Hypothalamus (tissue), 51 donors: ENCODE measurements around the gene EPHB1.

Experiments used
- DNase-seq, 51 donors: peaks; one replicate each; lab custom pipeline; 2025; lab: John Stamatoyannopoulos, UW

The EPHB1 gene

DNA sequence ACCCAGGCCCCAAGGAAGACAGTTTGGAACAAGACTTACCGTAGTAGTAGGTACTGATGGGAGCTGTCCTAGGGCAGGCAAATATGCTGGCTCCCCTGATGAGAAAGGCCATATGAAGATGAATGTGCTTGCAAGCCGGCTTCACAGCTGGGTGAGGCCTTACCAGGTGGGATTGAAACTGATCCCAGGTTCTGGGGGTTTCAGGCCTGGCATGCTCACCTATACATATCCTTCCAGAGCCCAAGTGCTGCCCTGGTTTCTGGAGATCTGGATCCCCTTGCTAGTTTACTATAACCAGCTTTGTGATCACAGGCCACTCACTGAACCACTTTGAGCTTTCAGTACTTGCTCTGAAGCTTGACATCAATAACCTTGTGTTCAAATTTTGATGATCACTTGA lies 274.3 kb downstream of the EPHB1 start:
- DNase-seq, result no peak

DNA sequence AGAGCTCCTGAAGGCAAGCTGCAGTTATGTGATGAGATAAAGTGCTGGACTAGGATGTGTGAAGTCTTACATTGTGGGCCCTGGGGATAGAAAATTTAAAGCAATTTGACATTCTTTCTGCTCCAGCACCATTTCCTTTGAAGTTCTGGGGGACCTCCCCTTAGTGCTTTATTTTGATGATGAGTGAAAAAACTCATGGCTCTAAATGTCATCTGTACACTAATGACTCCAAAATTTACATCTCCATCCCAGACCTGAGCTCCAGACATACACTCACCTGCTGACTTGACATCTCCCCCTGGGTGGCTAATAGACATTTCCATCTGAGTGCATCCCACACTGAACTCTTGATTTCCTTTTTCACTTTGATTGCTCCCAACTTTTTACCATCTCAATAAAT lies 276.4 kb downstream of the EPHB1 start:
- no peak for DNase-seq

- DNase-seq, result no peak
These were observed 277.4 kb downstream of the EPHB1 start for GRCh38 chr3:135072431-135072830.

- no peak for DNase-seq
These were observed 280.1 kb downstream of the EPHB1 start for GRCh38 chr3:135075157-135075556.

GRCh38 chr3:135076341-135076740 lies 281.3 kb downstream of the EPHB1 start:
- no peak for DNase-seq

DNA sequence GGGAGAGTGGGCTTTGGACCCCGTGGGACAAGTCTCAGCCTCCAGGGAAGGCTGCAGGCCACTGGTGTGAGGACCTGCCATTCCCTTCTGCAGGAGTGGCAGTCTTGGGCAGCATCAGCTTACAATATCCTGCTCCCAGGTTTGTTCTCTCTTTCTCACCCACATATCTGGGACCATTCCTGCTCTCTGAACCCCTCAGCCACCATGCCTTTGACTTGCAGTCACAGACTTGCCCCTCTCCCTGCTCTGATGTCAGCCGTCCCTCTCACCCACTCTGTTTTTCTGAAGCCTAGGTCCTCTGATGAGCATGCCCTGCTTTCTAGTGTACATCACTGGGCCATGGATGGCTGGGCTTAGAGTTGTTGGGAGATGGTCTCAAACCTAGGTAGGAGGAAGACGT lies 282.1 kb downstream of the EPHB1 start:
- no peak for DNase-seq

DNA sequence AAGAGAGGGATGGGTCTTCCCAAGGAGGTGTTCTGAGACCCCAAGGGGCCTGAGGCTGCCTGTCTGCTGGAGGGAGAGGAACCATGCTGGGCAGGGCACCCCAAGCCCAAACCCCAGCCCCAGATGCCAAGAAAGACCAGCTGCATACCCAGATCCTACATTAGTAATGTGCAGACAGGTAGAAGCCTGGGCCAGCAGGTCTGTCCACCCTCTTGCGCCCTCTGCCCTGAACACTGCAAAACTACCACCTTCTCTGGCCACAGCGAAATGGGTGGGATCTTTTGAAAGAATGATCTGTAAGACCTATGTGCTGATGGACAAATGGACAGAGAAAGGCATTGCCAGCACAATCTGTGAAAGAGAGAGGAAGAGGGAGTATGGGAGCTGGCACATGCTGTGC lies 283.2 kb downstream of the EPHB1 start:
- no peak for DNase-seq

DNA sequence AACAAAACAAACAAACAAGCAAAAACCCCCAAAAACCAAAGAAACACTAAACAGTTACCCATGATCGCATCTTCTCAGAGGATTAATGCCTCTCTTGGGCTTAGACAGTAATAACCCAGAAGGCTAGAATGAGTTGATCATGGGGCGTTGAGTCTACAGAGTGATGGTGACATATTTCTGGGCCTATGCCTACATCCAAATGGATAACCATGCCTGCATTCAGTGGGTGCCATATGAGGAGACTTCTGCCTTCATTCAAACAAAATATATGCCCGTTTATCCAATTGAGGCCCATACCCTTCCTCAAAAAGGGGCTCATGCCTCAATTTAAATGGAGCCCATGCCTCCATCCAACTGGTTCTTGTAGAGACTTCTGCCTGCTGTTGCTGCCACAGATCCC lies 284.0 kb downstream of the EPHB1 start:
- DNase-seq, result no peak

GRCh38 chr3:135081451-135081850 lies 286.4 kb downstream of the EPHB1 start:
- no peak for DNase-seq

DNA sequence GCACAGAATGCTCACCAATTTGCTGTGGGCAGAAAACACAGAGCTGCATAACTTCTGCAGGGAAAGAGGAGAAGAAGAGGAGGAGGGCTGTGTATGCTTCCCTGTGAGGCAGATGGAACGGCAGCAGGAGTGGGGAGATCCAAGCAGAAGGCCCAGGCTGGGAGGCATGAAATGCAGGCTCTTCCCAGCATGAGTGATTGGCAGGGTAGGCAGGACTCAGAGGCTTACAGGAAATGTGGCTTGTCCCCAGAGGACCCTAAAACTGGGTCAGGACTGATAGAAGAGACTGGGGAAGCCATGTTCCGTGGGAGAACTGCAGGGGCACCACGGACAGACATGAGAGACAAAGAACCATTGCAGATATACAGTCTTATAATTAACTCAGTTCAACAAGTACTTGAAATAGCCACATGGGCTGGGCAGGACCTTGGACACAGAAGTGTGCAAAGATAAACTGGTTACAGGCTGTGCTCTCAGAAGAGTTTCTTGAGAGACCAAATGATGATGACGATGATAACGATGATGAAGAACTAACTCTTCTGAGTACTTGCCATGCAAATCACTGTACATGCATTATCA lies 286.9 kb downstream of the EPHB1 start:
- DNase-seq, result no peak

DNA sequence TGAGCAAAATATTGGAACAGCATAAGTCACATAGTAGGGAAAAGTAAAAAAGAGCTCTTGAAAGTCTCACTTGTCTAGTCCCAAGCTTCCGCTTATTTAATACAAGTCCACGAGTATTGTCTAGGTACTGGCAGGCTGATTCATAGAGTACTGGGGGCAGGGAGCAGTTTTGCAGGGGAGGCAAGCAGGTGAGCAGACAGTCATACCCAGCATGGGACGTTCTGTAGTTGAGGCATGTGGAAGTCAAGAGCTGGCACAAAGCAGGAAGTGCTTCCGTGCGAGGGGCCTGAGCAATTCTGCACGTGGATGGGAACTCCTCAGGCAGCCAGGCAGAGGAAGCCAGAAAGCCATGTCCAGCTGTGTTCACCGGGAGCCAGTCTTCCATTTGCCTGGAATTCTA lies 287.6 kb downstream of the EPHB1 start:
- peak in 1 of 51 donors; percentile 18 for DNase-seq

DNA sequence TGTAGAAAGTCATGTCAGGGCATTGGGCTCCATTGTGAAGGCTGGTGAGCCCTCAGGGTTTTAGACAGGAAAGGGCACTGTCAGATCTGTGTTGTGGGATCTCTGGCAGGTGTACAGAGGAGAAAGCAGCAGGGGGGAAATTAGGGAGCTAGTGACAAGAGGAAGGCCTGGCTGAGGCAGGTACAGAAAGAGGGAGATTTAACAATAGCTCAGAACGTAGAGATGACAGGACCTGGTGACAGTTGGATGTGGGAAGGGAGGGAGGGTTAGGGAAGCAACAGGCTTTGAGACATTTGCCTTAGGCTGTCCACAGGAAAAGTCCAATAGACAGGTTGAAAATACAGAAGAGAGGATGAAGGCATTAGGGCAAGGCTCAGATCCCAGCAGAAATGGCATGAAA lies 288.1 kb downstream of the EPHB1 start:
- no peak for DNase-seq

DNA sequence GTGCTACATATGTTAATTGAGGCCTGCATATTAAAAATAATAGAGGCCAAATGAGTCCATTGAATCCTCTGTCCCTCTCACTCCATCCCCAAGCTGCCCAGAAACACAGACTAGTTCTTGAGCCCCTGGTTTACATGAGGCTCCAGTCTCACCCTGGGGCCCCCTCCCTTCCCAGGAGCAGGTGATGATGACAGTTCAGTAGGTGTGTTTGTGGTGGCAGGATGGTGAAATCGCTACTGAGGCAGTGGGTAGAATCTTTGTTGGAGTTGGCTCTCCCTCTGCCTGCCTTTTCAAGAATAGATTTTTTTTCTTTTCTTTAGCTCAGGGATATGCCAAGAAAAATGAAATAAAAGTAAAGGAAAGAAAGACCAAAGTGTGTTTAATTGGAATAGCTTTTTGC lies 288.7 kb downstream of the EPHB1 start:
- peak in 1 of 51 donors; percentile 21 for DNase-seq

GRCh38 chr3:135084405-135084804 lies 289.3 kb downstream of the EPHB1 start:
- DNase-seq, result no peak

DNA sequence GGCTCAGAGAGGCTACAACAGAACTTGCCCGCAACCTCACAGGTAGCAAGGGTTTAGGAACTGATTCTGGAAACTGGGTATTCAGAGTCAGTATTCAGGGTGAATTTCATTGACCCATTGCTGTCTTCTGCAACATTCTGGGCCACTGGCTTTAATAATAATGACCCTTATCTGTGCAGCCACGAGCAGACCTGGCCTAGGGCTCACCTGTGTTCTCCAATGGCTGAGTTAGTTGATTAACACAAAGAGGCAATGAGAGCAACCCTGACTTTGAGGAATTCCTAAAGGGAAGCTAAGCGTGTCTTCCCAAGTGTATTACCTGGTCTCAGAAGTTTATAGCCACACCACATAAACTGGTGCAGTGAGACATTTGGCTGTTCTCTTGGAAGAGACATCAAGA lies 289.9 kb downstream of the EPHB1 start:
- no peak for DNase-seq

DNA sequence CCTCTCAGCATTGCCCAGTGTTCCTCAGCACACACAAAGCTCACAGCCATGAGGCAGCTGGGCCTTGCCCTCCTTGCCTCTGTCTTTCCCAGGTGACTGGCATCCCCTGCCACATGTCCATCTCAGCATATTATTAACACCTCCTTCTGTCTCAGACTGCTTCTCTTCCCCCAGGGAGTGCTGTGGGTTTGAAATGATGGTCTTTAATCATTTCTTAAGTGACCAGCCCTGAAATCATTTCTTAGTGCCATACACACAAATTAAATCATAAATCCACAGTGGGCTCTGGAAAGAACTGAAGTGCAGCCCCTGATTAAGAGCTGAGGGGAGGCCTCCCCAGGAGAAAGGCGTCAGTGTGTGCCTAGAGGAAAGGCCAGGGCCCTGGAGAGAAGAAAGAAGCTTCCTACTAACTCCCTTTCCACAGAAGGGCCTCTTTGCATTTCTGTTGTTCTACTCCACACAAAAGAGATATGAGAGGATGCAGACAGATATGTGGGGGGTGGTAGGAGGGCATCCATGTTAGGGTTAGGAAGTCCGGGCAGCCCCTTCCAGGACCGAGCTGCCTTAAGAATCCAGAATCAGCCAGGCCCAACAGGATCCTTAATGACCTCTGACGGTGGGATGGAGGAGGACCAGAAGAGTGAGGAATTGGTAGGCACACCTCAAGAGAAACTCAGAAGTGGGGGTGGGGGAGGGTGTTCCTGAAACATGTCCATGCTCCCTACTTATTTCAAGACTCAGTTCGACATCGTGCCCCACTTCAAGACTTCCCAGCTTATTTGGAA lies 290.8 kb downstream of the EPHB1 start:
- DNase-seq, result no peak

GRCh38 chr3:135087782-135088181 lies 292.7 kb downstream of the EPHB1 start:
- DNase-seq, result no peak

DNA sequence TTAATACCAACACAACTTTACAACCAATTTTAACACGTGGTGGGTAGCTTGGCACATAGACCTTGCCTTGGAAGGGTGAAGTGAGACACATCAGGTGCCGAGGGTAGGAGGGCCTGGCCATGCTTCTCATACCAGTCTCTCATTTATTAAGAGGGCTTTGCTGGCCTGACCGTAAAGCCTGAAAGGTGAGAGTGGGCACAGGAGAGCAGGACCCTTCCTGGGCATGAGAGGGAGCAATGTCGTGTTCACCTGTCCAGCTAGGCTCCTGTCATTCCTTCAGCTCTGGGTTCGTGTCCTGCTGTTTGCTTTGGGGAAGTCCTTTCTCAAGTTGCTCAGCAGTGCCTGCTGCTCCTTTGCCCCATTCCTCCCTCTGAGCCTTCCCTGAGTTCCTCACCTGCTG lies 294.4 kb downstream of the EPHB1 start:
- DNase-seq, result no peak

GRCh38 chr3:135090020-135090717 lies 295.1 kb downstream of the EPHB1 start:
- no peak for DNase-seq

DNA sequence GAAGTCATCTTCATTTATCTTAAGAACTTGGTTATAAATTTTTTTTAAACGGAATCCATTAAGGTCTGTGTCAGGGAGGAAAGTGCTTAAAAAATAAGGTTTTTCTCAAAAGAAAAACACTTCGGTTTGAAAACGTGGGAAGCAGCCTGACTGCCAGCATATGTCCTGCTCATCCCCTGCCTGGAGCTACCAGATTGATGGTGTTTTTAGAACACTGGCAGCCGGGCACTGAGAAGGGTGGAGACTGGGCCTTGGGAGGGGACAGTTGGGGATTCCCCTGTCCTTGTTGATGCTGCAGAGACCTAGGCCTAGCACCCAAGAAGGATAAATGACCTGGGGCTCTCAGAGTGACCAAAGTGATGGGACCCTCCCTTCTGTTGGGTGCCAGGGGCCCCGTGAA lies 296.9 kb downstream of the EPHB1 start:
- DNase-seq, result no peak

GRCh38 chr3:135093121-135093520 lies 298.1 kb downstream of the EPHB1 start:
- DNase-seq, result no peak
